Measurements from ENCODE around the gene CARD18.
"Not testable (repeated sequence)": the region's sequence is repeated elsewhere in the genome, so short reads cannot be mapped to it uniquely, and the experiment has no call there.

CARD18 gene

GRCh38 chr11:105132716-105133511 lies 6.7 kb downstream of the CARD18 start:
- no peak for DNase-seq

- DNase-seq: no peak
Measured at GRCh38 chr11:105130189-105130813, 9.3 kb downstream of the CARD18 start.

- no peak for DNase-seq
Measured at GRCh38 chr11:105124756-105125155, 14.8 kb downstream of the CARD18 start.

GRCh38 chr11:105111145-105111944 lies 28.2 kb downstream of the CARD18 start:
- no peak for DNase-seq

- DNase-seq: no peak
Measured at GRCh38 chr11:105110688-105111030, 28.9 kb downstream of the CARD18 start.

- DNase-seq: no peak
Measured at GRCh38 chr11:105109855-105110687, 29.5 kb downstream of the CARD18 start.

GRCh38 chr11:105109321-105109720 lies 30.2 kb downstream of the CARD18 start:
- no peak for DNase-seq

GRCh38 chr11:105108247-105108646 lies 31.3 kb downstream of the CARD18 start:
- no peak for DNase-seq

GRCh38 chr11:105107226-105107825 lies 32.2 kb downstream of the CARD18 start:
- DNase-seq: not testable (repeated sequence)

GRCh38 chr11:105106140-105106539 lies 33.4 kb downstream of the CARD18 start:
- DNase-seq: no peak

GRCh38 chr11:105104292-105104691 lies 35.3 kb downstream of the CARD18 start:
- no peak for DNase-seq

GRCh38 chr11:105103336-105103735 lies 36.2 kb downstream of the CARD18 start:
- no peak for DNase-seq

GRCh38 chr11:105102079-105102581 lies 37.4 kb downstream of the CARD18 start:
- not testable (repeated sequence) for DNase-seq

GRCh38 chr11:105100981-105101630 lies 38.5 kb downstream of the CARD18 start:
- DNase-seq: no peak

GRCh38 chr11:105100206-105100605 lies 39.4 kb downstream of the CARD18 start:
- DNase-seq: no peak

- not testable (repeated sequence) for DNase-seq
Measured at GRCh38 chr11:105099594-105099993, 40.0 kb downstream of the CARD18 start.

GRCh38 chr11:105092256-105093239 lies 47.0 kb downstream of the CARD18 start:
- DNase-seq: no peak

Data from NCI-H524 (cell line).